Vagina (tissue), 2 donors: ENCODE measurements around the gene MPP2.

ENCODE experiments used
- POLR2AphosphoS5 ChIP-seq, 2 donors: sonication (generic); formaldehyde crosslinking; IDR thresholded peaks; one replicate each; pipeline ENCODE4 v1.9.0; 2017; ENCODE audit warnings: antibody characterized with exemption in 2 of 2, mild to moderate bottlenecking in 2 of 2, low read depth in 1 of 2; ENCODE audit not compliant: insufficient read depth in 1 of 2
- TF ChIP-seq, protein P1 (sequence below), 3 experiments: fragments of 450-650 bp in 2 of 3; fragments of 200-600 bp in 1 of 3; sonication (generic) in 1 of 3; IDR thresholded peaks; one replicate each; pipeline ENCODE4 v1.5.1; 2017 to 2019; ENCODE audit warnings: antibody characterized with exemption in 3 of 3, mild to moderate bottlenecking in 2 of 3, moderate library complexity in 2 of 3

DNA sequence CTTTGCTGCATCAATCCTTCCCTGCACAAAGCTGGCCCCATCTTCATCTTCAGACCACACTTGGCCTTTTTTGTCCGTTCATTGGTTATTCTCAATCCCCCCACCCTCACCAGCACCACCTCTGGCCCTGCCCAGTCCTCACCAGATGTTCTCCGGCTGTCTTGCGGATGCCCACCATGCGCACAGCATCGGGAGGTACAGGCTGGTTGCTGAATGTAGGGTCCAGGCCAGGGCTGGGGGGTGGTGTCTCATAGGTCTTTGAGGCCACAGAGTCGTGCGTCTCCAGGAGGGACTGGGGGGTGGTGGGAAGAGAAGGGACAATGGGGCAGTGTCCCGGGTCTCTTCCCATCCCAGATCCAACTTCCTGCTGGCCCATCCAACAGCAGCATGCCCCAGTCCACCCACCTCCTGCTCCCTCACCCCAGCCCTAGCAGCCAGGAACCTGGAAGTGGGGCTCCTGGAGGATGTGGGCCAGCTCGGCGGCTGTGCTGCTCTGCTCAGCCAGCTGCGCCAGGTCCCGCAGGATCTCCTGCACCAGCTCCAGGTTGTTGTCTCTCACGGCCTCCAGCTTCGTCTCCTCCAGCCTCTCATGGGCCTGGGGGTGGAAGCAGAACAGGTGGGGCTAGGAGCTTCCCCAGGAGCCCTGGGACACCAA, 24.4 kb downstream of the MPP2 start:
- TF ChIP-seq POLR2AphosphoS5 (IDR thresholded peaks at IDR 0.05; ENCODE audit: insufficient read depth in 1 of 2, low read depth in 1 of 2), result no peak
- TF ChIP-seq, protein P1, sequence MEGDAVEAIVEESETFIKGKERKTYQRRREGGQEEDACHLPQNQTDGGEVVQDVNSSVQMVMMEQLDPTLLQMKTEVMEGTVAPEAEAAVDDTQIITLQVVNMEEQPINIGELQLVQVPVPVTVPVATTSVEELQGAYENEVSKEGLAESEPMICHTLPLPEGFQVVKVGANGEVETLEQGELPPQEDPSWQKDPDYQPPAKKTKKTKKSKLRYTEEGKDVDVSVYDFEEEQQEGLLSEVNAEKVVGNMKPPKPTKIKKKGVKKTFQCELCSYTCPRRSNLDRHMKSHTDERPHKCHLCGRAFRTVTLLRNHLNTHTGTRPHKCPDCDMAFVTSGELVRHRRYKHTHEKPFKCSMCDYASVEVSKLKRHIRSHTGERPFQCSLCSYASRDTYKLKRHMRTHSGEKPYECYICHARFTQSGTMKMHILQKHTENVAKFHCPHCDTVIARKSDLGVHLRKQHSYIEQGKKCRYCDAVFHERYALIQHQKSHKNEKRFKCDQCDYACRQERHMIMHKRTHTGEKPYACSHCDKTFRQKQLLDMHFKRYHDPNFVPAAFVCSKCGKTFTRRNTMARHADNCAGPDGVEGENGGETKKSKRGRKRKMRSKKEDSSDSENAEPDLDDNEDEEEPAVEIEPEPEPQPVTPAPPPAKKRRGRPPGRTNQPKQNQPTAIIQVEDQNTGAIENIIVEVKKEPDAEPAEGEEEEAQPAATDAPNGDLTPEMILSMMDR (IDR thresholded peaks at IDR 0.05), result no peak
